HS-5 (cell line): ENCODE measurements around the gene COL13A1.

ENCODE experiments used
- DNase-seq: peaks from one replicate; pipeline ENCODE4 v3.0.0-alpha.2; 2012; ENCODE audit warnings: low read depth

Gene COL13A1

DNA sequence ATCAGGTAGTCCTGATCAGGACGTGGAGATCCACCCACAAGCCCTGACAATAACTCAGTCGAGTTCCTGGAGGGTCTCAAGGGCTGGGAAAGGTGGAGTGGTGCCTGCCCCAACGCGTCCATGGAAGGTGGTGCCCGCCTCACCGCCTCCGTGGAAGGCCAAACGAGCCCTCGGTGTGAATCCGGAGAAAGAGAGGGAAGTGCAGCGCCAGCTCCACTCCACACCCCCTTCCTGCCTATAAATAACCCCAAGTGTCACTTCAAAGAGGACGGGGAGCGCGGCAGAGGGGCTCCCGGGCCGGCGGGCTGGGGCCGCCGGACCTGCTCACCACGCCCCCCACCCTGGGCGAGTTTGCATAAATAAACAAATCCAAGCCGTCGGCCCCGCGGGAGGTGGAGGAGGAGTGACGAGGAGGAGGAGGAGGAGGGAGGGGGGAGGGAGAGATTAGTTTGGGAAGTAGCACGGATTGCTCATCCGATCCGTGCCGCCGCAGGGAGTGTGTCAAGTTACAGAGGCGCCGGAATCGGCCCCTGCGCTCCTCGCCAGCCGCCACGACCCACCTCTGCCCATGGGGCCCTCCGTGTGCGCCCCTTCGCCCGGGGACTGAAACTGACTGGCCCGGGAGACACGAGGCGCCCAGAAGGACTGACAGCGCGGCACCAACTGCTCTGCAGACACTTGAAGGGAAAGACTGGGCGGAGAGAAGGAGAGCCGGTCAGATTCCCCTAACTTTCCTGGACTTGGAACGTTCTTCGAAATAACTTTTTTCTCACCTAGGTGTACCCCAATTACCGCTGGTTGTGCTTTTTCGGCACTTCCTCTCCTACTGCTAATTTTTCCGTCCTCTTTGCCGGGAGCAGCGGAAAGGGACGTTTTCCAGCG lies at the start of gene COL13A1:
Gene COL13A1 (plus strand): TSS at position 473 of the 882 bp plus-strand sequence. CDS start 518 bp downstream, outside the sequence.
- DNase-seq = no peak

- no peak for DNase-seq
Observed at GRCh38 chr10:69752479-69752878, 49.2 kb upstream of the COL13A1 start.

GRCh38 chr10:69756279-69756678 lies 45.4 kb upstream of the COL13A1 start:
- no peak for DNase-seq

DNA sequence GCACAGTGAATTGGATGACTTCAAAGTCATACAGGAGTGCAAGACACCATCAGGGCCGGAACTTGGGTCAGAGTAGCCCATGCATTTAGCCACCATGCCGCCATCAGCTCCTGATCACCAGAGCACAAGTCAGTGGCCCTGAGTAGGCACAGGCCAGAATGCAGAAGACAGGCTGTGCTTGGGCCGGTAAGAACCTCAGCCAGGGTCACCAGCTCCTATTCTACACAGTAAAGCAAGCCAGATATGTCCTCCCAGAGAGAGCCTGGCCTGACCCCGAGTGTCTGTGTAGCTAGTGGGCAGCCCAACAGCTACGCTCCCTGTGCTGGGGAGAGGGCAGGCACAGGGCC lies 44.5 kb upstream of the COL13A1 start:
- DNase-seq = no peak

DNA sequence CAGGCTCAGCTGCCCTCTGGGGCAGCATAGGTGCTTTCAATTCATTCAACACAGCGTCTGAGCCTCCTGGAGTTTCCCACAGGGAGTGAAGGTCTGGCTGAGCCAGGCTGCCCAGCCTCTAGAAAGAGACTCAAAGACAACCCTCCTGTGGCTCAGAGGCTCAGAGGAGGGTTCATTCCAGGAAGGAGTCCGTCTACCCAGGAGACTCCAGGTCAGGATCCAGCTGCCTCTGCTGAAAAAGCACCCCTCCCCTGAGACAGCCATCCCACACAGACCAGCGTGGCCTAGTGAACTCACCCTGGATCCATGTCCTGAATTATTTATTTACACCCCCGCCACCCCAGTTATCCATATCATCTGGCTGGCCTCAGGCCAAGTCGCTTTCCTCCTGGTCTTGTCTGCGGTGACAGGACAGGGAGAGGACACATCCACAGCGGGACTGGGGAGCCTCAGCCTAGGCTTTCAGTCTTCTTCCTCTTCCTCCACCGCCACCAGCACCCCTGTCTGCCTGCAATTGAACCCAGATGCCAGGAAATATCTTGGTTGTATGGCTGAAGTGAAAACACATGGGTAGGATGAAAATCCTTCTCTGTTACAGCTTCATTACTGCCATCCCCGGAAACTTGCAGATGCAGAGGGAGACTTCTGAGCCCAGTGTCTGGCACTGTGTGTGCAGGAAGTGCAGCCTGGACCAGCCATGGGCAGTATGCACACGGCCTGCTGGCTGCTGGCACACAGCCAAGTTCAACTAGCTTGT lies 44.0 kb upstream of the COL13A1 start:
- no peak for DNase-seq

GRCh38 chr10:69758310-69758728 lies 43.4 kb upstream of the COL13A1 start:
- DNase-seq = no peak

GRCh38 chr10:69759641-69760040 lies 42.1 kb upstream of the COL13A1 start:
- DNase-seq = no peak

GRCh38 chr10:69760072-69760471 lies 41.6 kb upstream of the COL13A1 start:
- DNase-seq = no peak

- DNase-seq = no peak
Observed at GRCh38 chr10:69761320-69761719, 40.4 kb upstream of the COL13A1 start.

DNA sequence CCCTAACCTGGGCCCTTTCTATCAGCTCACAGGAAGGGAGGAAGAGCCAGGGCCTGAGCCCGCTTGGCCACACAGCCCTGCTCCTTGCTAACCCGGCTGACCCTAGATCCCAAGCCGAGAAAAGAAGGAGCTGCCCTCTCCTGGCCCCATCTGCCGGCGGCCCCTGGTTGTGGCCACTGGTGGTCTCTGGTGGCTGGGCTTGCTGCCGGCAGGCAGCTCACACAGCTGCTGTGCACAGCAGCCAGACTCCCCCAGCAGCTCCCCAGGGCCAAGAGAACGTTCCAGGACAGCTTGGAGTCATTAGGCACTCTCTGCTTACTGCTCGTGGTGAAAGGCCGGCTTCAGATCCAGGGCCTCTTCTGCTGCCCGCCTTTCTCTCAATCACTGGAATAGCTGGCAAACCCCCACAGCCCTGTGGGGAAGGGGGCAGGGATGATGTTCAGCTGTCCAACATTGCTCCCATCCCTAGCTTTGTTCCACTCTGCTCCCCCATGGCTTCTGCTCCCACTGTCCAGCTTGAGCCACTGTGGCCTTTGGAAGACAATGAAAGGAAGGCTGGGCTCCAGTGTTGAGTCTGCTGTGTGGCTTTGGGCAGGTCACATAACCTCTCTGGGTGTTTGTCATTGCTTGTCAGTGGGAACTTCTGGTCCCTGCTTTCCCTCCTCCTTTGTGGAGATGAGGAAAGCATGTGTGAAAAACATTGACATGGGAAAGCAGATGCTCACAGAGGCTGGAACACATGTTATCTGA lies 35.4 kb upstream of the COL13A1 start:
- no peak for DNase-seq

GRCh38 chr10:69767793-69768192 lies 33.9 kb upstream of the COL13A1 start:
- no peak for DNase-seq

DNA sequence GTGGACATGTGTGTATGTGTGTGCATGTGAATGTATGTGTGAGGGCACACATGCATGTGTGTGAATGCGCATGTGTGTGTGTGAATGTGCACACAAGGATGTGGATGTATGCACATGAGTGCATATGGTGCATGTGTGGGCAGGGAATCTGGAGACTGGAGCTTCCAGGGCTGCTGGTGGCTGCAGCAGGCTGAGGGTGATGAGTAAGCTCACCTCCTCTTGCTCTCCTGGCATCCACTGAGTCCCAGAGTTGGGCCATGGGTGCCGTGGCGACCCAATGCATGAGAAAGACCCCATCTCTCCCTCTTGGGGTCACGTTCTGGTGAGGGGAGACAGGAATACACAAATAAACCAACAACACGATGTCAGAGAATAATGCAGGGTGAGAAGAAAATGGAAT lies 33.3 kb upstream of the COL13A1 start:
- DNase-seq = no peak

GRCh38 chr10:69769395-69769992 lies 32.2 kb upstream of the COL13A1 start:
- peak; percentile 38 for DNase-seq

DNA sequence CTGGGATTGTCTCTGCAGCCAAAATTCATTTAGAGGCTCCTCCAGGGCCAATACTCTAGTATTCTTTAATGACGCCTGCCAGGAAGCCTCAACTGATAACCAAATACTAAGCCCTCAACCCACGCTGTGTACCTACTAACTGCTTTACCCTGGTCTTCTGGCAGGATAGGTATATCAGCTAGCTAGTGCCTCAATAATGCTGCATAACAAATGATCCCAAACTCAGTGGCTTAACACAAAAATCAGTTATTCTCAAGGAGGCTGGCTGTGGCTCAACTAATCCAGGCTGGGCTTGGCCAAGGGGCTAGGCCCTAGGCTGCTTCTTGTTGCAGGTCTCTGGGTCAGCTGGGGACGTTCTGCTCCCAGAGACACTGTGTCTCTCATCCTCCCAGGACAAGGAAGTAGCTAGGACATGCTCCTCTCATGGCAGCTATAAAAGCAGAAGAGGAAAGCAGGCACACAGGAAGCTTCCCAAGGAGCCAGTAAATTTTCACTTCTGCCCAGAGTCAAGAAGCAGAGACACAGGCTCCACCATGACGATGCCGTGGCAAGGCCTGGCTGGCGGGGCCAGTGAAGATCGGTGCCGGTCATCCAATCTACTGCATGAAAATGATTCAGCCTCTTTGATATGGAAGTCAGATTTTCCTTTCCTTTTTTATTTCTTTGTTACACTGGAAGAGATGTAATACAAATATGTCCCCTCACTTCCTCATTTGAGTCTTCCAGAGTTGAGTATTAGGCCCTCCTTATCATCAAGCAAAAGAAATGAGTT lies 28.6 kb upstream of the COL13A1 start:
- no peak for DNase-seq

GRCh38 chr10:69774596-69774995 lies 27.1 kb upstream of the COL13A1 start:
- DNase-seq = no peak

DNA sequence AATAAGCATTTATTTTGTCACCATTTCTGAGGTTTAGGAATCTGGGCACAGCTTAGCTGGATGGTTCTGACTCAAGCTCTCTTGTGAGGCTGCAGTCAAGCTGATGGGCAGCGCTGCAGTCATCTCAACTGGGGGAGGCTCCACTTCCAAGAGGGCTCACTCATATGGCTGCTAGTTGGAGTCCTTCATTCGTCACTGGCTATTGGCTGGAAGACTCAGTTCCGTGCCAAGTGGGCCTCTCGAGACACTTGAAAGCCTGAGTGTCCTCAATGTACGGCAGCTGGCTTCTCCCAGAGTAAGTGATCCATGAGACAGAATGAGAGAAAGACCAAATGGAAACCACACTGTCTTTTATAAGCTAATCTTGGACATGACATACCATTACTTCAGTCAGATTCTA lies 21.6 kb upstream of the COL13A1 start:
- DNase-seq = no peak

DNA sequence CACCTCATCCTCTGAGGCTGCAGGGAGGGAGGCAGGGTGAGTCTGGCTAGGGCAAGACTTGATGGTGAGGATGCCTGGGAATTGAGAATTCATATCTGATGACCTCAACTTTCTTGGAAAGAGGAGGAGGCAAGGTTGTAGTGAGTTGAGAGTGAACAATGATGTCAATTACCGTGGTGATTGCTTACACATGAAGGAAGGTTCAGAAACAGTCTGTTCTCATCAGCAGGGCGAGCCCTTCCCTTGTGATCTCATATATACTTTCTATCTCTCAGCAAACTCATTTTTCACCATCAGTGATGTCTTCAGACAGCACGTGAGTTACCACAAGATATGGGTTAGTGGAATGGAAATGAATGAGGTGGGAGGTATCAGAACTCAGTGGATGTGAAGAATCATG lies 20.1 kb upstream of the COL13A1 start:
- no peak for DNase-seq

GRCh38 chr10:69783515-69783914 lies 18.2 kb upstream of the COL13A1 start:
- no peak for DNase-seq

- DNase-seq = no peak
Observed at GRCh38 chr10:69786791-69787190, 14.9 kb upstream of the COL13A1 start.

- DNase-seq = no peak
Observed at GRCh38 chr10:69787681-69788080, 14.0 kb upstream of the COL13A1 start.

DNA sequence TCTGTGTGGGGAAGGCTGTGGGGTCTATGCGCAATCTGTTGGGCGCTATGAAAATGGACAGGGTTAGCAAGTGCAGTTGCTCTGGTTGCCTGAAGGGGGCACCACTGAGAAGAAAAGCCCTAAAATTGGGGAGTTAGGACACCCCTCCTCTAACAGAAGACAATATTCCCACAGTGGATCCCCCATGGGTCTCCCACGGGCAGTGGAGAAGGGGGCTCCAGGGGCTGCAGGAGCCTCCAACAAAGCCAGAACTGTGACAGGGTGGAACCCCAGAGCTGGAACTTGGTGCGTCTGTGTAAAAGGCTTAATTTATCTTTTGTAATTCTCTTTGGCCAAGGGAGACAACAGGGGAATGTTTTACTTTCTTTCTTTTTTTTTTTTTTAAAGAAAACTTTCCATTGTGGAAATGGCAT lies 12.5 kb upstream of the COL13A1 start:
- DNase-seq = no peak
